Loucy (cell line): ENCODE measurements around the gene KDM4B.

Experiments used
- H2AFZ ChIP-seq: fragments of 200-600 bp; sonication (generic); 2 replicates; pipeline ENCODE4 v1.6.0; 2016; ENCODE audit warnings: antibody characterized with exemption, mild to moderate bottlenecking, low read length, moderate library complexity
- H3F3A ChIP-seq: fragments of 200-600 bp; 2 replicates; pipeline ENCODE4 v1.6.0; 2016; ENCODE audit warnings: antibody characterized with exemption, low read depth, mild to moderate bottlenecking
- H3K27me3 ChIP-seq: fragments of 200-600 bp; sonication (generic); 2 replicates; pipeline ENCODE4 v1.6.1; 2014; ENCODE audit warnings: low read length, mild to moderate bottlenecking; ENCODE audit not compliant: insufficient read depth, poor library complexity, severe bottlenecking
- H3K36me3 ChIP-seq: fragments of 200-600 bp; sonication (generic); 2 replicates; pipeline ENCODE4 v1.6.1; 2016; ENCODE audit warnings: low read length; ENCODE audit not compliant: insufficient read depth
- H3K4me1 ChIP-seq: fragments of 200-600 bp; sonication (generic); 2 replicates; pipeline ENCODE4 v1.5.1; 2014; ENCODE audit warnings: low read length, mild to moderate bottlenecking; ENCODE audit not compliant: insufficient read depth, poor library complexity, severe bottlenecking
- H3K4me2 ChIP-seq: fragments of 200-600 bp; sonication (generic); 2 replicates; pipeline ENCODE4 v1.6.0; 2014; ENCODE audit warnings: antibody characterized with exemption, low read length, low read depth, mild to moderate bottlenecking; ENCODE audit not compliant: poor library complexity, severe bottlenecking
- H3K4me3 ChIP-seq: fragments of 200-600 bp; sonication (generic); 2 replicates; pipeline ENCODE4 v1.5.1; 2014; ENCODE audit warnings: low read length, mild to moderate bottlenecking, mixed read lengths; ENCODE audit not compliant: poor library complexity, severe bottlenecking
- H3K79me2 ChIP-seq: fragments of 200-600 bp; sonication (generic); 2 replicates; pipeline ENCODE4 v1.6.1; 2014; ENCODE audit warnings: low read length; ENCODE audit not compliant: insufficient read depth
- H3K9ac ChIP-seq: fragments of 200-600 bp; sonication (generic); 2 replicates; pipeline ENCODE4 v1.6.0; 2014; ENCODE audit warnings: mild to moderate bottlenecking, low read depth, low read length, moderate library complexity; ENCODE audit not compliant: poor library complexity, severe bottlenecking
- H3K9me2 ChIP-seq: fragments of 200-600 bp; sonication (generic); replicated peaks from 2 replicates; pipeline ENCODE4 v1.6.1; 2016; ENCODE audit warnings: low read depth, low read length, mixed read lengths
- H3K9me3 ChIP-seq: fragments of 200-600 bp; sonication (generic); 2 replicates; pipeline ENCODE4 v1.6.1; 2014; ENCODE audit warnings: mild to moderate bottlenecking, antibody characterized with exemption, low read length, low read depth; ENCODE audit not compliant: insufficient read depth
- H4K20me1 ChIP-seq: fragments of 200-600 bp; sonication (generic); 2 replicates; pipeline ENCODE4 v1.6.0; 2014; ENCODE audit warnings: antibody characterized with exemption, low read length, mild to moderate bottlenecking; ENCODE audit not compliant: insufficient read depth, poor library complexity, severe bottlenecking
- CTCF ChIP-seq: fragments of 200-600 bp; sonication (generic); conservative IDR thresholded peaks from 2 replicates; pipeline ENCODE4 v1.5.1; 2014; ENCODE audit warnings: mild to moderate bottlenecking, antibody characterized with exemption, low read length
- EZH2phosphoT487 ChIP-seq: fragments of 200-600 bp; IDR thresholded peaks from 2 replicates; pipeline ENCODE4 v1.6.1; 2018; ENCODE audit warnings: antibody characterized with exemption, mild to moderate bottlenecking, moderate library complexity, borderline replicate concordance

KDM4B gene

GRCh38 chr19:5053661-5054060 is 84.7 kb downstream of the KDM4B start:
- Histone ChIP-seq H3K9ac (no peak overlapping the region), H3K9me3 (no peaks in the 10 kb centered on the region), H3K27me3 (no peaks in the 10 kb centered on the region), H3K4me3 (no peak overlapping the region), H3K79me2 (no peaks in the 10 kb centered on the region), H3K4me2 (no peak overlapping the region), H4K20me1 (peaks cover 5% of the 10 kb centered on the region), H2AFZ (no peak overlapping the region), H3F3A (no peaks in the 10 kb centered on the region), H3K36me3 (peaks cover 70% of the 10 kb centered on the region; the same call in 1 of the 2 replicates), H3K4me1 (no peaks in the 10 kb centered on the region), H3K9me2 (no peaks in the 10 kb centered on the region)
- TF ChIP-seq CTCF: no peak
- no peak for TF ChIP-seq EZH2phosphoT487

- Histone ChIP-seq H3K4me1 (no peaks in the 10 kb centered on the region), H3K9me2 (no peaks in the 10 kb centered on the region), H3K79me2 (no peaks in the 10 kb centered on the region), H3K36me3 (peaks cover 76% of the 10 kb centered on the region; the same call in 1 of the 2 replicates), H3K4me3 (no peak overlapping the region), H2AFZ (no peak overlapping the region), H3F3A (no peaks in the 10 kb centered on the region), H3K9ac (no peak overlapping the region), H3K4me2 (no peak overlapping the region), H4K20me1 (peaks cover 3% of the 10 kb centered on the region), H3K9me3 (no peaks in the 10 kb centered on the region), H3K27me3 (no peaks in the 10 kb centered on the region)
- TF ChIP-seq EZH2phosphoT487 (no peak), CTCF (no peak)
Measured at GRCh38 chr19:5054551-5055456, 85.9 kb downstream of the KDM4B start.

- H2AFZ ChIP-seq: no peak overlapping the region
- no peaks in the 10 kb centered on the region for H3K9me2 ChIP-seq
- H3K4me2 ChIP-seq: no peak overlapping the region
- no peaks in the 10 kb centered on the region for H3F3A ChIP-seq
- peaks cover 73% of the 10 kb centered on the region; the same call in 1 of the 2 replicates for H3K36me3 ChIP-seq
- H3K4me3 ChIP-seq: no peak overlapping the region
- H3K4me1 ChIP-seq: no peaks in the 10 kb centered on the region
- no peak overlapping the region for H3K9ac ChIP-seq
- no peaks in the 10 kb centered on the region for H3K79me2 ChIP-seq
- TF ChIP-seq EZH2phosphoT487 (no peak), CTCF (no peak)
- H3K9me3 ChIP-seq: no peaks in the 10 kb centered on the region
- H3K27me3 ChIP-seq: no peaks in the 10 kb centered on the region
- peaks cover 3% of the 10 kb centered on the region for H4K20me1 ChIP-seq
Measured at GRCh38 chr19:5055457-5055776, 86.5 kb downstream of the KDM4B start.
